Endothelial cell of umbilical vein (primary cell): ENCODE measurements around the gene RNU5B-1. TPM values are rescaled to one million over a fixed set of nuclear protein-coding genes. Genes with fewer than 3 reads are reported as not detected.

ENCODE experiments used
- BruUV-seq: library from RNA; stranded (reverse); fragments of 400-500 nt; replicated peaks from 2 replicates; lab custom pipeline; 2021; lab: Mats Ljungman, UMichigan
- CTCF ChIA-PET: fragments of 300-600, 350-600 bp; sonication (Branson Sonifier 250); formaldehyde crosslinking; loops from one replicate; lab custom pipeline; 2021; ENCODE audit warnings: antibody characterized with exemption, inconsistent platforms; lab: Charles Lee
- POLR2A ChIA-PET: fragments of 300-600, 350-600 bp; sonication (Branson Sonifier 250); formaldehyde crosslinking; loops from one replicate; lab custom pipeline; 2021; ENCODE audit warnings: antibody characterized with exemption, inconsistent platforms; lab: Charles Lee
- DNase-seq: peaks from one replicate; pipeline ENCODE4 v3.0.0-alpha.2; 2011; ENCODE audit warnings: low read depth, low spot score
- FAIRE-seq: peaks from 2 replicates; lab custom pipeline; 2011; peaks lifted over from hg19 to GRCh38; lab: Jason Lieb, UNC
- H2AFZ ChIP-seq: 2 replicates; pipeline ENCODE4 v1.6.0; 2012; ENCODE audit warnings: low read depth, low read length, control low read depth, inconsistent platforms
- H3K27ac ChIP-seq: 2 replicates; pipeline ENCODE4 v1.5.1; 2011; ENCODE audit warnings: low read depth, mild to moderate bottlenecking, control low read depth, low read length, moderate library complexity; ENCODE audit not compliant: insufficient read depth
- H3K27me3 ChIP-seq, 2 experiments: 2 replicates each; pipeline versions ENCODE4 v1.6.0 to v1.6.1; 2011; ENCODE audit warnings: low read length in 2 of 2, mixed read lengths in 1 of 2; ENCODE audit not compliant: control insufficient read depth in 2 of 2, insufficient read depth in 2 of 2
- H3K36me3 ChIP-seq, 2 experiments: 2 replicates in 1 of 2; 3 replicates in 1 of 2; pipeline ENCODE4 v1.5.1; 2011; ENCODE audit warnings: low read length in 2 of 2, mild to moderate bottlenecking in 1 of 2, moderate library complexity in 1 of 2; ENCODE audit not compliant: control insufficient read depth in 2 of 2, insufficient read depth in 2 of 2; ENCODE audit errors: extremely low read depth in 1 of 2
- H3K4me1 ChIP-seq: 3 replicates; pipeline ENCODE4 v1.5.1; 2011; ENCODE audit warnings: mild to moderate bottlenecking, low read length; ENCODE audit not compliant: control insufficient read depth, insufficient read depth; ENCODE audit errors: extremely low read depth
- H3K4me2 ChIP-seq: 2 replicates; pipeline ENCODE4 v1.6.1; 2011; ENCODE audit warnings: low read length, control low read depth, mixed read lengths; ENCODE audit not compliant: insufficient read depth
- H3K4me3 ChIP-seq, 3 experiments: fragments of 200-600 bp in 1 of 3; sonication (generic), shearing (Covaris generic) in 1 of 3; replicated peaks in 1 of 3; 2 replicates each; pipeline ENCODE4 v1.5.1; 2011 to 2016; ENCODE audit warnings: control low read depth in 3 of 3, low read length in 3 of 3, mild to moderate bottlenecking in 2 of 3, inconsistent platforms in 1 of 3, low read depth in 1 of 3, moderate library complexity in 1 of 3; ENCODE audit not compliant: insufficient read depth in 1 of 3
- H3K79me2 ChIP-seq: 2 replicates; pipeline ENCODE4 v1.6.0; 2012; ENCODE audit warnings: low read length, inconsistent platforms; ENCODE audit not compliant: control insufficient read depth, insufficient read depth
- H3K9ac ChIP-seq: replicated peaks from 2 replicates; pipeline ENCODE3; 2011; ENCODE audit warnings: low read length, control low read depth; ENCODE audit not compliant: insufficient read depth; ENCODE audit errors: extremely low read depth
- H3K9me1 ChIP-seq: replicated peaks from 3 replicates; pipeline ENCODE4 v1.6.0; 2011; ENCODE audit warnings: mild to moderate bottlenecking, low read length; ENCODE audit not compliant: control insufficient read depth, insufficient read depth; ENCODE audit errors: extremely low read depth
- H3K9me3 ChIP-seq: replicated peaks from 2 replicates; pipeline ENCODE4 v1.5.1; 2012; ENCODE audit warnings: low read length, inconsistent platforms; ENCODE audit not compliant: control insufficient read depth, insufficient read depth
- H4K20me1 ChIP-seq: replicated peaks from 2 replicates; pipeline ENCODE3; 2011; ENCODE audit warnings: mild to moderate bottlenecking, low read length; ENCODE audit not compliant: control insufficient read depth, insufficient read depth; ENCODE audit errors: extremely low read depth
- EZH2 ChIP-seq: IDR thresholded peaks from 2 replicates; pipeline ENCODE4 v1.6.1; 2012; ENCODE audit warnings: borderline replicate concordance, low read depth, mild to moderate bottlenecking, moderate library complexity, low read length, inconsistent platforms; ENCODE audit not compliant: severe bottlenecking
- FOS ChIP-seq: IDR thresholded peaks from 2 replicates; pipeline ENCODE4 v1.6.1; 2011; ENCODE audit warnings: mild to moderate bottlenecking, low read length, moderate library complexity, borderline replicate concordance; ENCODE audit not compliant: insufficient read depth
- GATA2 ChIP-seq: IDR thresholded peaks from 2 replicates; pipeline ENCODE4 v1.7.0; 2011; ENCODE audit warnings: low read depth, mild to moderate bottlenecking, moderate library complexity, mixed read lengths, low read length; ENCODE audit not compliant: insufficient read length, insufficient read depth
- JUN ChIP-seq: IDR thresholded peaks from 2 replicates; pipeline ENCODE4 v1.6.1; 2011; ENCODE audit warnings: borderline replicate concordance, low read depth; ENCODE audit not compliant: insufficient read length, insufficient read depth
- MYC ChIP-seq: IDR thresholded peaks from one replicate; pipeline ENCODE4 v1.6.1; 2011; ENCODE audit warnings: mild to moderate bottlenecking, low read depth, low read length
- POLR2A ChIP-seq: IDR thresholded peaks from 2 replicates; pipeline ENCODE4 v1.6.1; 2012; ENCODE audit warnings: low read depth, mild to moderate bottlenecking, control low read depth, low read length
- POLR2AphosphoS5 ChIP-seq: IDR thresholded peaks from 2 replicates; pipeline ENCODE4 v1.6.1; 2012; ENCODE audit warnings: low read depth, mild to moderate bottlenecking, control low read depth, low read length, moderate library complexity; ENCODE audit not compliant: insufficient read depth
- dilution Hi-C: fragments of 300-500 bp; cut with MboI; formaldehyde crosslinking; loops from one replicate; pipeline ENCODE4 v1.15.0; 2019; ENCODE audit warnings: low sequenced_read_pairs; ENCODE audit not compliant: extremely low pct_ligation_motif_present
- intact Hi-C: fragments of 100-400 bp; cut with micrococcal nuclease; formaldehyde crosslinking; loops from one replicate; pipeline ENCODE4 v1.10.0; 2022
- polyA plus RNA-seq, 4 experiments: library from polyadenylated mRNA; depleted of rRNA in 3 of 4; stranded (reverse) in 3 of 4; unstranded in 1 of 4; fragments of >200 nt; gene quantifications; 2 replicates each; pipeline versions ENCODE4 v1.2.1 to v1.2.3, GENCODE V29; 2011 to 2012; ENCODE audit warnings: missing spikeins in 1 of 4
- total RNA-seq: library from RNA; stranded (reverse); gene quantifications from 2 replicates; pipeline ENCODE4 v1.2.3, GENCODE V29; 2021
- TF ChIP-seq, protein P1 (sequence below), 2 donors: IDR thresholded peaks; 1 replicate in 1 of 2; 2 replicates in 1 of 2; pipeline ENCODE4 v1.5.1; 2011; ENCODE audit warnings: low read length in 2 of 2, mild to moderate bottlenecking in 2 of 2, moderate library complexity in 2 of 2, control low read depth in 1 of 2, inconsistent platforms in 1 of 2, low read depth in 1 of 2; ENCODE audit not compliant: insufficient read depth in 1 of 2; ENCODE audit errors: extremely low read depth in 1 of 2
- TF ChIP-seq, protein P2 (sequence below): IDR thresholded peaks from 2 replicates; pipeline ENCODE4 v1.6.1; 2011; ENCODE audit not compliant: insufficient read depth, insufficient read length

RNU5B-1 gene
- total and polyA plus RNA-seq, 2 donors (not counting 3 experiments of a cell fraction or from before 2014, with no cell fraction given): not detected

DNA sequence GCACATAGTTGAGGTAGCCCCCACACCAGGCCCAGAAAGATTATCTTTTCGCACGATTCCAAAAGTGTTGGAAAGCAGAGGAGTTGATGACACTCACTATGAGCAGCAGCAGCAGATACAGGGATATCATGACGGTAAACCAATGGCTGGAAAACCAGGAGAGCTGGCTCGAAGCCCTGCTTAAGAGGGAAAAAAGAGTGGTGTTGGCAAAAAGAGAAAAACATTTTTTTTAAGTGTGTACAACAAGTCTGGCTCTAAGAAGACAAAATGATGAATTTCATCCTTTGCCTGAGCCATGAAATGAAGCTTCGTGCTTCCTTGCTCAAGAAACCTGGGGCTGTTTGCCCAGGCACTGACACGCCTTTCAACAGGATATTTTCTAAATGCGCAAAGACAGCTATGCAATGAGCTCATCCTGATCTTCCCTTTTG is 45.1 kb upstream of the RNU5B-1 start:
- ChIA-PET POLR2A (no interaction called here), CTCF (interaction anchor here (1.2 kb wide), 1 partner anchor 11 kb away, joined by 5 read pairs; no protein-coding TSS in a partner anchor)
- FAIRE-seq (no peak), DNase-seq (no peak)
- TF ChIP-seq EZH2: no peak
- TF ChIP-seq POLR2A: no peak
- TF ChIP-seq MYC: no peak
- TF ChIP-seq, protein P1, sequence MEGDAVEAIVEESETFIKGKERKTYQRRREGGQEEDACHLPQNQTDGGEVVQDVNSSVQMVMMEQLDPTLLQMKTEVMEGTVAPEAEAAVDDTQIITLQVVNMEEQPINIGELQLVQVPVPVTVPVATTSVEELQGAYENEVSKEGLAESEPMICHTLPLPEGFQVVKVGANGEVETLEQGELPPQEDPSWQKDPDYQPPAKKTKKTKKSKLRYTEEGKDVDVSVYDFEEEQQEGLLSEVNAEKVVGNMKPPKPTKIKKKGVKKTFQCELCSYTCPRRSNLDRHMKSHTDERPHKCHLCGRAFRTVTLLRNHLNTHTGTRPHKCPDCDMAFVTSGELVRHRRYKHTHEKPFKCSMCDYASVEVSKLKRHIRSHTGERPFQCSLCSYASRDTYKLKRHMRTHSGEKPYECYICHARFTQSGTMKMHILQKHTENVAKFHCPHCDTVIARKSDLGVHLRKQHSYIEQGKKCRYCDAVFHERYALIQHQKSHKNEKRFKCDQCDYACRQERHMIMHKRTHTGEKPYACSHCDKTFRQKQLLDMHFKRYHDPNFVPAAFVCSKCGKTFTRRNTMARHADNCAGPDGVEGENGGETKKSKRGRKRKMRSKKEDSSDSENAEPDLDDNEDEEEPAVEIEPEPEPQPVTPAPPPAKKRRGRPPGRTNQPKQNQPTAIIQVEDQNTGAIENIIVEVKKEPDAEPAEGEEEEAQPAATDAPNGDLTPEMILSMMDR (IDR thresholded peaks at IDR 0.05; ENCODE audit: extremely low read depth in 1 of 2, insufficient read depth in 1 of 2, low read depth in 1 of 2, low read length in 2 of 2): no peak
- TF ChIP-seq FOS: no peak
- no peak for TF ChIP-seq JUN
- TF ChIP-seq, protein P2, sequence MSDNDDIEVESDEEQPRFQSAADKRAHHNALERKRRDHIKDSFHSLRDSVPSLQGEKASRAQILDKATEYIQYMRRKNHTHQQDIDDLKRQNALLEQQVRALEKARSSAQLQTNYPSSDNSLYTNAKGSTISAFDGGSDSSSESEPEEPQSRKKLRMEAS: no peak
- TF ChIP-seq POLR2AphosphoS5: no peak
- no peak for TF ChIP-seq GATA2
- Histone ChIP-seq H3K9me3 (no peaks in the 10 kb centered on the region), H3K79me2 (no peaks in the 10 kb centered on the region), H3K27ac (no peak overlapping the region), H3K9ac (no peak overlapping the region), H3K4me2 (no peak overlapping the region), H4K20me1 (no peaks in the 10 kb centered on the region), H3K4me3 (no peak overlapping the region), H3K27me3 (no peaks in the 10 kb centered on the region), H3K4me1 (no peaks in the 10 kb centered on the region), H2AFZ (no peak overlapping the region), H3K9me1 (no peaks in the 10 kb centered on the region), H3K36me3 (peaks cover 2 to 12% of the 10 kb centered on the region in 2 experiments)
- dilution Hi-C loops: no loop called here
- no TSS peak for BruUV-seq
- intact Hi-C loops: no loop called here
